GM18868 (cell line): ENCODE data around the gene MEIS2.

ENCODE experiments used
- ATAC-seq: cut with Tn5 transposase; IDR thresholded peaks from one replicate; pipeline ENCODE4 v1.9.1; 2021; ENCODE audit warnings: mild to moderate bottlenecking, moderate library complexity; ENCODE audit not compliant: unreplicated experiment

MEIS2 gene

GRCh38 chr15:37077623-37078351 is 22.6 kb downstream of the MEIS2 start:
- ATAC-seq, result no peak

GRCh38 chr15:37076543-37076942 is 23.8 kb downstream of the MEIS2 start:
- ATAC-seq, result no peak

- no peak for ATAC-seq
Observed at GRCh38 chr15:37075777-37076176, 24.6 kb downstream of the MEIS2 start.

- no peak for ATAC-seq
Observed at GRCh38 chr15:37072181-37072580, 28.2 kb downstream of the MEIS2 start.

- no peak for ATAC-seq
Observed at GRCh38 chr15:37071134-37071533, 29.2 kb downstream of the MEIS2 start.

GRCh38 chr15:37070686-37071085 is 29.7 kb downstream of the MEIS2 start:
- no peak for ATAC-seq

GRCh38 chr15:37061996-37062395 is 38.4 kb downstream of the MEIS2 start:
- no peak for ATAC-seq

- no peak for ATAC-seq
Observed at GRCh38 chr15:37059086-37059485, 41.3 kb downstream of the MEIS2 start.

- no peak for ATAC-seq
Observed at GRCh38 chr15:37058316-37058985, 41.9 kb downstream of the MEIS2 start.

GRCh38 chr15:37057831-37058230 is 42.5 kb downstream of the MEIS2 start:
- ATAC-seq, result no peak

- ATAC-seq, result no peak
Observed at GRCh38 chr15:37057256-37057655, 43.1 kb downstream of the MEIS2 start.

- ATAC-seq, result no peak
Observed at GRCh38 chr15:37056177-37057121, 43.9 kb downstream of the MEIS2 start.

- ATAC-seq, result no peak
Observed at GRCh38 chr15:37055481-37055880, 44.9 kb downstream of the MEIS2 start.

GRCh38 chr15:37054336-37054735 is 46.0 kb downstream of the MEIS2 start:
- no peak for ATAC-seq

- no peak for ATAC-seq
Observed at GRCh38 chr15:37053166-37053565, 47.2 kb downstream of the MEIS2 start.

GRCh38 chr15:37050345-37050744 is 50.0 kb downstream of the MEIS2 start:
- ATAC-seq, result no peak

- no peak for ATAC-seq
Observed at GRCh38 chr15:37046876-37047614, 53.3 kb downstream of the MEIS2 start.

GRCh38 chr15:37045859-37046740 is 54.2 kb downstream of the MEIS2 start:
- ATAC-seq, result no peak

- no peak for ATAC-seq
Observed at GRCh38 chr15:37044915-37045648, 55.3 kb downstream of the MEIS2 start.
